Measurements from ENCODE around the gene BCO2. TPM values are rescaled to one million over a fixed set of nuclear protein-coding genes. Genes with fewer than 3 reads are reported as not detected.
"Not testable (repeated sequence)": the region's sequence is repeated elsewhere in the genome, so short reads cannot be mapped to it uniquely, and the experiment has no call there.

BCO2 gene
- total RNA-seq, 6 donors from 2014 or later = 2.1 to 18.2 (median 8.4) TPM

DNA sequence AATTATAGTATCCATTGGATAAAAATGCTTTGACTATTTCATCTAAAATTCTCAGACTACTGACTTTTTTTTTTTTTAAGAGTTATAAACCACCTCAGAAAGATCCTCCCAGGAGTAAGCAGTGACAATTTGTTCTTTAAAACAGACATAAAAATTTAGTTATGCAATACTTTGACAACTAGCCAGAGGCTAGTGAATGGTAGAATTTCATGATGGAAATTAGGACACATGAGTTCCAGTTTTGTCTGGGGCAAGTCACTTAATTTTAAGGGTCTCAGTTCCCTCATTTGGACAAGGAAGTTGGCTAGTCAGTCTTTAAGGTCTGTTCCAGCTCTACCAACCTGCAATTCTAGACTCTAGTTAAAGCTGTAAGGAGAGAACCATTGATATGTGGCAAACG lies 14.3 kb upstream of the BCO2 start:
- peak overlapping the region in 2 of 4 donors; percentile 47 to 81 for H3K27ac ChIP-seq
- no peak for DNase-seq
- peaks cover 4 to 31% (median 8%) of the 10 kb centered on the region in 4 donors for H3K4me1 ChIP-seq
- peak overlapping the region in 1 of 4 donors; percentile 12 for H3K4me3 ChIP-seq
- no peaks in the 10 kb centered on the region for H3K36me3 ChIP-seq
- TF ChIP-seq POLR2A (IDR thresholded peaks at IDR 0.05) = peak in 1 of 4 donors; percentile 39
- TF ChIP-seq, protein P1, sequence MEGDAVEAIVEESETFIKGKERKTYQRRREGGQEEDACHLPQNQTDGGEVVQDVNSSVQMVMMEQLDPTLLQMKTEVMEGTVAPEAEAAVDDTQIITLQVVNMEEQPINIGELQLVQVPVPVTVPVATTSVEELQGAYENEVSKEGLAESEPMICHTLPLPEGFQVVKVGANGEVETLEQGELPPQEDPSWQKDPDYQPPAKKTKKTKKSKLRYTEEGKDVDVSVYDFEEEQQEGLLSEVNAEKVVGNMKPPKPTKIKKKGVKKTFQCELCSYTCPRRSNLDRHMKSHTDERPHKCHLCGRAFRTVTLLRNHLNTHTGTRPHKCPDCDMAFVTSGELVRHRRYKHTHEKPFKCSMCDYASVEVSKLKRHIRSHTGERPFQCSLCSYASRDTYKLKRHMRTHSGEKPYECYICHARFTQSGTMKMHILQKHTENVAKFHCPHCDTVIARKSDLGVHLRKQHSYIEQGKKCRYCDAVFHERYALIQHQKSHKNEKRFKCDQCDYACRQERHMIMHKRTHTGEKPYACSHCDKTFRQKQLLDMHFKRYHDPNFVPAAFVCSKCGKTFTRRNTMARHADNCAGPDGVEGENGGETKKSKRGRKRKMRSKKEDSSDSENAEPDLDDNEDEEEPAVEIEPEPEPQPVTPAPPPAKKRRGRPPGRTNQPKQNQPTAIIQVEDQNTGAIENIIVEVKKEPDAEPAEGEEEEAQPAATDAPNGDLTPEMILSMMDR (IDR thresholded peaks at IDR 0.05) = no peak
- TF ChIP-seq EP300 (IDR thresholded peaks at IDR 0.05) = no peak
- TF ChIP-seq POLR2AphosphoS5 (IDR thresholded peaks at IDR 0.05) = no peak
- no peaks in the 10 kb centered on the region for H3K27me3 ChIP-seq
- 45 to 50% methylated on average over 1 of the region's 1 CpG for WGBS, 2 donors
- no peaks in the 10 kb centered on the region for H3K9me3 ChIP-seq
- ATAC-seq (ENCODE audit: low FRiP score in 2 of 2) = peak in 1 of 2 donors; percentile 53

DNA sequence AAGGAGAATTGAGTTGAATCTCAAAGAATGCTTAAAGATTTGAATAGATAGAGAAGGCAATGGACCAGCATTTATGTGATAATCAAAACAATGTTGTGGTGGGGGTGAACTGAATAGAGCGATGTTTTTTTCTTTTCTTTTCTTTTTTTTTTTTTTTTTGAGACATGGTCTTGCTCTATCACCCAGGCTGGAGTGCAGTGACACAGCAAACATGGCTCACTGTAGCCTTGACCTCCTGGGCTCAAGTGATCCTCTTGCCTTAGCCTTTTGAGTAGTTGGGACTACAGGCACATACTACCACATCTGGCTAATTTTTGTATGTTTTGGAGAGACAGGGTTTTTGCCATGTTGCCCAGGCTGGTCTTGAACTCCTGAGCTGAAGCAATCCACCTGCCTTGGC lies 13.1 kb upstream of the BCO2 start:
- not testable (repeated sequence) for H3K36me3 ChIP-seq; ATAC-seq (ENCODE audit: low FRiP score in 2 of 2); H3K9me3 ChIP-seq; DNase-seq; H3K27me3 ChIP-seq
- WGBS, 2 donors = 89 to 97% methylated on average over 1 of the region's 1 CpG
- peaks cover 4 to 31% (median 8%) of the 10 kb centered on the region in 4 donors for H3K4me1 ChIP-seq
- H3K4me3 ChIP-seq = peak overlapping the region in 2 of 4 donors; percentile 40 to 45
- peak overlapping the region; percentile 72 to 77 (median 74) for H3K27ac ChIP-seq

DNA sequence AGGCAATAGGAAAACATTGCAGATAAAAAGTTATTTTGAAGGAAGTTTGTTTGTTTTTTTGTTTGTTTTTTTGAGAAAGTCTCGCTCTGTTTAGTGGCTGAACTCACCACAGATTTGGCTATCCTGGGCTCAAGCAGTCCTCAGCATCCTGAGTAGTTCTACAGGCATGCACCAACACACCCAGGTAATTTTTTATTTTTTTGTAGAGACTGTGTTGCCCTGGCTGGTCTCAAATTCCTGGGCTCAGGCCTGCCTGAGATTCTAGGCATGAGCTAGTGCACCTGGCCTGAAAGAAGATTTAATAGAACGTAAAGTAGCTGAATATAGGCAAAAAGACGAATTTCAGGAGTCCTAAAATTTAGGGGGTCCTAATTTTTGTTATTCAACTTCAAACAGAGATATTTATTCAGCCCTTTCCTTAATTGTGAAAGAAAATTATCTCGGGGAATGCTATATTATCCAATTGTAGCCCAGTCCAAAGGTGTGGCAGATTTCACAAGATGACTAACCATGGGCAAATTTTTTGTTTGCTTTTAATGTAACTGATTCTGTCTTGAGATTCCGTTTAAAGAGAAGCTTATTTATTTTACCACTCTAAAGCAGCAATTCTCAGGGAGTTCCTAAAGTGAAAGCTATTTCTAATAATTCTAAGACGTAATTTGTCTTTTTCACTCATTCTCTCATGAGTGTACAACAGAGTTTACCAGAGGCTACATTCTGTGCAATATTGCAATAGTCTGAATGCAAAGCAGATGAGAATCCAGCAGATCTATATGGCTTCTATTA lies 12.4 kb upstream of the BCO2 start:
- no peak for DNase-seq
- TF ChIP-seq POLR2A (IDR thresholded peaks at IDR 0.05) (no peak), EP300 (IDR thresholded peaks at IDR 0.05) (no peak), POLR2AphosphoS5 (IDR thresholded peaks at IDR 0.05) (no peak)
- TF ChIP-seq, protein P1 (IDR thresholded peaks at IDR 0.05) = no peak
- Histone ChIP-seq H3K4me1 (peaks cover 0 to 23% (median 8%) of the 10 kb centered on the region in 4 donors), H3K27me3 (no peaks in the 10 kb centered on the region), H3K27ac (peak overlapping the region; percentile 72 to 77 (median 74)), H3K9me3 (no peaks in the 10 kb centered on the region), H3K4me3 (peak overlapping the region in 3 of 4 donors; percentile 33 to 45 (median 40)), H3K36me3 (no peaks in the 10 kb centered on the region)
- WGBS, 2 donors = 55 to 59% methylated on average over 6 of the region's 6 CpGs
- peak; percentile 46 to 68 for ATAC-seq (ENCODE audit: low FRiP score in 2 of 2)

DNA sequence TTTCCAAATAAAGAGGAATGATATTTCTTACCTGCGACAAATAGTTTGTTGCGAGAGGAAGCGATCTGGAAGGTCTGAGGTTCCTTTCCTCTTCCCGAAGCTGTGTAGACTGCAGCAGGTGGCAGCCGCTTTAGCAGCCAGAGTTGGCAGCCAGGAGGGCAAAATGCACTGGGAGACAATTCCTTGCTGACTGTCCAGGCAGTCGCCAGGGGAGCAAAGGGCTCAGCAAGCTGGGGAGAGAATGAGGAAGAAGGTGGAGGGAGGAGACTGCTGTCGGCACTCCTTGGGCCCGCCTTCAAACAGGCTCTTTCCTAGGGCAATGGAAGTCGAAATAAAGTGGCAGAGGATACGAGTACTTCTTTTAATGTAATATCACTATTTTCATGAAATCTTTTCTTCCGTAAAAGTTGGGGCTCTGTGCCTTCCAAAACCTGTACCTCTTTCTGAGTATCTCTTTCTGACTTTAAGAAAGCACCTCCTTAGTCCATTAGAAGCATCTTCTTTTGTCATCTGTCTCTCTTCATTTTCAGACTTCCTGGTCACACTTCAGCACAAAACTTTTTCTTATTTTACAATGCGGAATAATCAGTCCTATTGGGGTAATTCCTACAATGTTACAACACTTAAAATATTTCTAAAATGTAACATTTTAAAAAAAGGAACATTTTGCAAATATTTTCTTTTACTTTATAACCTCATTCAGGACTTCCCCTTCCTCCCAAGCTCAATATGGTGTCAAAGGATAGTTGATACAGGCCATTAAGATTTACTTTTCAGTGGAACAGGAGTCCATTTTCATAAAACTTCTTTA lies 11.2 kb upstream of the BCO2 start, which contains the start of gene IL18:
IL18 (minus strand) TSS at position 220 of the 811 bp plus-strand sequence. CDS start 9,041 bp downstream, outside the sequence.
- Histone ChIP-seq H3K9me3 (no peaks in the 10 kb centered on the region), H3K4me3 (peak within 1 kb of the TSS in 3 of 4 donors; percentile 33 to 45 (median 40)), H3K4me1 (peaks cover 0 to 23% (median 6%) of the 10 kb centered on the region in 4 donors), H3K27me3 (no peaks in the 10 kb centered on the region), H3K36me3 (no peaks in the 10 kb centered on the region), H3K27ac (peak within 1 kb of the TSS; percentile 72 to 77 (median 74))
- TF ChIP-seq, protein P1 (IDR thresholded peaks at IDR 0.05) = no peak
- TF ChIP-seq EP300 (IDR thresholded peaks at IDR 0.05) = peak in 1 of 4 donors; percentile 23
- TF ChIP-seq POLR2A (IDR thresholded peaks at IDR 0.05) = peak in 3 of 4 donors; percentile 31 to 72 (median 69)
- peak; percentile 53 to 79 for TF ChIP-seq POLR2AphosphoS5 (IDR thresholded peaks at IDR 0.05)
- WGBS, 2 donors = 36 to 47% methylated on average over 12 of the region's 12 CpGs
- DNase-seq (peak in 1 of 2 donors; percentile 88), ATAC-seq (ENCODE audit: low FRiP score in 2 of 2) (peak; percentile 86 to 88)

DNA sequence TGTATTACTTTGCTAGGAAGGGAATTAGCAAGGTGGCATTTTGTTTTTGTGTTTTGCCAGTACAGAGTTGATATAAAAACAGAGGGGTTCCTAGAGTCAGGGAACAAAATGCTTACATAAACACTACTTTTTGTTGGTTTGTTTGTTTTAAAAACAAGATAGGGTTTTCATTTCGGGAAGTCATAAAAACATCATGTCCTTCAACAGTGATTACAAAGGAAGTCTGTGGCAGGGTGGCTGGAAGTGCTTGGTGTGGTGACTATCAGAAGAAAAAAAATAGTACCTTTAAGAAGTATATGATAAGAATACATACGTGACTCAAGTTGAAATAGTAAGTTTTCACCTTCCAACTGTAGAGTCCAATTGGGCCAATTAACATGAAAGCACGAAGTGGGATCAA lies 10.3 kb upstream of the BCO2 start:
- Histone ChIP-seq H3K36me3 (no peaks in the 10 kb centered on the region), H3K4me1 (peaks cover 0 to 21% (median 6%) of the 10 kb centered on the region in 4 donors), H3K4me3 (no peak overlapping the region), H3K9me3 (no peaks in the 10 kb centered on the region), H3K27ac (no peak overlapping the region), H3K27me3 (no peaks in the 10 kb centered on the region)
- TF ChIP-seq, protein P1 (IDR thresholded peaks at IDR 0.05) = no peak
- no peak for TF ChIP-seq EP300 (IDR thresholded peaks at IDR 0.05)
- TF ChIP-seq POLR2A (IDR thresholded peaks at IDR 0.05) = no peak
- DNase-seq (no peak), ATAC-seq (ENCODE audit: low FRiP score in 2 of 2) (no peak)
- WGBS, 2 donors = 47 to 52% methylated on average over 3 of the region's 3 CpGs

Data from upper lobe of left lung (tissue), 6 donors.